A549 (cell line): Measurements from ENCODE around the gene PHYHIPL. TPM values are rescaled to one million over a fixed set of nuclear protein-coding genes. Genes with fewer than 3 reads are reported as not detected.

Experiments used
- ATAC-seq, 2 experiments: fragments of 200-7000 bp in 1 of 2; fragments of >200 bp in 1 of 2; cut with Nextera tagmentation in 1 of 2; cut with Tn5 transposase in 1 of 2; 3 replicates each; pipeline versions ENCODE4 v1.8.0 to v1.9.1; 2018 to 2020; ENCODE audit warnings: mild to moderate bottlenecking in 1 of 2, moderate library complexity in 1 of 2
- CTCF ChIA-PET: fragments of 300-600 bp; sonication (Branson Sonifier 250); formaldehyde crosslinking; extraction: SDS; loops from one replicate; lab custom pipeline; 2021; ENCODE audit warnings: antibody characterized with exemption, inconsistent platforms; lab: Yijun Ruan, JAX
- POLR2A ChIA-PET: fragments of 350-600 bp; formaldehyde crosslinking; extraction: SDS; loops from one replicate; lab custom pipeline; 2021; ENCODE audit warnings: antibody characterized with exemption, inconsistent platforms; lab: Yijun Ruan, JAX
- DNase-seq, 2 experiments: peaks; one replicate each; pipeline versions ENCODE4 v3.0.0 to v3.0.0-alpha.2; 2011 to 2016; ENCODE audit warnings: low read depth in 1 of 2, low spot score in 1 of 2
- FAIRE-seq: peaks from 2 replicates; lab custom pipeline; 2011; peaks lifted over from hg19 to GRCh38; lab: Jason Lieb, UNC
- H3K27ac ChIP-seq, 2 experiments: fragments of >200 bp; sonication (Bioruptor Twin); formaldehyde crosslinking; 3 replicates each; pipeline ENCODE4 v1.5.1; 2016 to 2017
- H3K4me1 ChIP-seq: fragments of >200 bp; sonication (Bioruptor Twin); formaldehyde crosslinking; 3 replicates; pipeline ENCODE4 v1.6.1; 2016
- H3K4me2 ChIP-seq: fragments of >200 bp; sonication (Bioruptor Twin); formaldehyde crosslinking; 3 replicates; pipeline ENCODE4 v1.6.1; 2016
- H3K4me3 ChIP-seq: fragments of >200 bp; sonication (Bioruptor Twin); formaldehyde crosslinking; 3 replicates; pipeline ENCODE4 v1.5.1; 2016
- H3K9me3 ChIP-seq: fragments of >200 bp; sonication (Bioruptor Twin); formaldehyde crosslinking; 3 replicates; pipeline ENCODE4 v1.6.1; 2016
- BHLHE40 ChIP-seq: IDR thresholded peaks from 2 replicates; pipeline ENCODE4 v1.6.1; 2012; ENCODE audit warnings: low read depth, low read length, inconsistent platforms
- CBX2 ChIP-seq: fragments of 200-600 bp; sonication (generic); IDR thresholded peaks from 2 replicates; pipeline ENCODE4 v1.6.1; 2016; ENCODE audit warnings: low read depth, mild to moderate bottlenecking, borderline replicate concordance
- EHF ChIP-seq: fragments of 250-450 bp; sonication (Bioruptor Pico); IDR thresholded peaks from 2 replicates; pipeline ENCODE4 v1.5.0; 2020; ENCODE audit warnings: mild to moderate bottlenecking
- ELK1 ChIP-seq: fragments of 150-350 bp; IDR thresholded peaks from 2 replicates; pipeline ENCODE4 v1.6.1; 2014; ENCODE audit warnings: low read depth, mild to moderate bottlenecking, low read length
- EP300 ChIP-seq, 2 experiments: fragments of >200 bp; sonication (Bioruptor Twin); formaldehyde crosslinking; IDR thresholded peaks; 2 replicates in 1 of 2; 3 replicates in 1 of 2; pipeline ENCODE4 v1.6.1; 2016 to 2017
- FOXS1 ChIP-seq: fragments of 250-450 bp; sonication (Bioruptor Pico); IDR thresholded peaks from 2 replicates; pipeline ENCODE4 v1.5.0; 2020; ENCODE audit warnings: mild to moderate bottlenecking, moderate library complexity
- HDAC2 ChIP-seq: fragments of 200-600 bp; sonication (generic); IDR thresholded peaks from 2 replicates; pipeline ENCODE4 v1.6.1; 2016
- HES2 ChIP-seq: fragments of >200 bp; sonication (Bioruptor Twin); formaldehyde crosslinking; IDR thresholded peaks from 2 replicates; pipeline ENCODE4 v1.6.1; 2016
- HOXB13 ChIP-seq: fragments of 250-450 bp; sonication (Bioruptor Pico); IDR thresholded peaks from 2 replicates; pipeline ENCODE4 v1.5.0; 2020; ENCODE audit warnings: low read depth, mild to moderate bottlenecking, moderate library complexity
- KDM1A ChIP-seq: fragments of 200-600 bp; sonication (generic); IDR thresholded peaks from 2 replicates; pipeline ENCODE4 v1.6.1; 2016; ENCODE audit warnings: low read depth, mild to moderate bottlenecking
- KDM5A ChIP-seq: fragments of 200-600 bp; sonication (generic); IDR thresholded peaks from 2 replicates; pipeline ENCODE4 v1.6.1; 2016; ENCODE audit warnings: antibody characterized with exemption, mild to moderate bottlenecking
- MAZ ChIP-seq: fragments of 150-350 bp; IDR thresholded peaks from 2 replicates; pipeline ENCODE4 v1.6.1; 2014; ENCODE audit warnings: antibody characterized with exemption, low read depth, low read length, borderline replicate concordance
- NPAS2 ChIP-seq: fragments of 250-450 bp; sonication (Bioruptor Pico); IDR thresholded peaks from 2 replicates; pipeline ENCODE4 v1.8.0; 2022; ENCODE audit warnings: mild to moderate bottlenecking, moderate library complexity, borderline replicate concordance
- PHF8 ChIP-seq: fragments of 200-600 bp; sonication (generic); IDR thresholded peaks from 2 replicates; pipeline ENCODE4 v1.6.1; 2016; ENCODE audit warnings: low read depth, mild to moderate bottlenecking, antibody characterized with exemption, moderate library complexity, borderline replicate concordance
- RCOR1 ChIP-seq: fragments of 150-350 bp; IDR thresholded peaks from 2 replicates; pipeline ENCODE4 v1.6.1; 2014; ENCODE audit warnings: antibody characterized with exemption, low read length, low read depth
- RFX5 ChIP-seq: fragments of 450-650 bp; IDR thresholded peaks from 2 replicates; pipeline ENCODE4 v1.7.1; 2014; ENCODE audit warnings: antibody characterized with exemption, mild to moderate bottlenecking, moderate library complexity
- TP53 ChIP-seq: fragments of 250-450 bp; sonication (Bioruptor Pico); IDR thresholded peaks from 2 replicates; pipeline ENCODE4 v1.5.0; 2021; ENCODE audit warnings: mild to moderate bottlenecking, moderate library complexity
- ZFP36 ChIP-seq: fragments of 450-650 bp; IDR thresholded peaks from 2 replicates; pipeline ENCODE4 v1.6.1; 2014; ENCODE audit warnings: borderline replicate concordance; ENCODE audit not compliant: partially characterized antibody
- WGBS: methylation state at CpG from one replicate; pipeline ENCODE4 v1.1.6; 2017; ENCODE audit errors: missing lambda C conversion rate; 5-methylcytosine and 5-hydroxymethylcytosine counted together
- polyA plus RNA-seq, 4 experiments: library from polyadenylated mRNA; depleted of rRNA in 3 of 4; stranded (reverse); fragments of >200 nt; fragmentation: RNase III in 1 of 4; extraction: RNeasy Plus Mini Kit Qiagen cat#74134 plus additional on column Dnase treatment in 1 of 4; gene quantifications; 2 replicates in 3 of 4; 3 replicates in 1 of 4; pipeline ENCODE4 v1.2.3, GENCODE V29; 2011 to 2017
- TF ChIP-seq, protein P1 (sequence below): fragments of 250-450 bp; sonication (Bioruptor Pico); IDR thresholded peaks from 2 replicates; pipeline ENCODE4 v1.5.0; 2020; ENCODE audit warnings: low read depth, mild to moderate bottlenecking, moderate library complexity
- TF ChIP-seq, protein P2 (sequence below): fragments of >200 bp; sonication (Bioruptor Twin); formaldehyde crosslinking; IDR thresholded peaks from 3 replicates; pipeline ENCODE4 v1.6.1; 2016
- TF ChIP-seq, protein P3 (sequence below): fragments of 450-650 bp; IDR thresholded peaks from 2 replicates; pipeline ENCODE4 v1.6.1; 2014; ENCODE audit warnings: antibody characterized with exemption
- TF ChIP-seq, protein P4 (sequence below): IDR thresholded peaks from 2 replicates; pipeline ENCODE4 v1.6.1; 2012; ENCODE audit warnings: low read depth, borderline replicate concordance

Gene PHYHIPL
- polyA plus RNA-seq, 2 of the 4 experiments (the other 2 are of a cell fraction): 0.88 to 0.97 TPM

- CTCF ChIA-PET: no interaction called here
- TF ChIP-seq BHLHE40 (no peak), HOXB13 (no peak), TP53 (CRISPR knock-in tag) (no peak), ZFP36 (no peak), EHF (CRISPR knock-in tag) (no peak), PHF8 (no peak), RFX5 (no peak)
- TF ChIP-seq, protein P1, sequence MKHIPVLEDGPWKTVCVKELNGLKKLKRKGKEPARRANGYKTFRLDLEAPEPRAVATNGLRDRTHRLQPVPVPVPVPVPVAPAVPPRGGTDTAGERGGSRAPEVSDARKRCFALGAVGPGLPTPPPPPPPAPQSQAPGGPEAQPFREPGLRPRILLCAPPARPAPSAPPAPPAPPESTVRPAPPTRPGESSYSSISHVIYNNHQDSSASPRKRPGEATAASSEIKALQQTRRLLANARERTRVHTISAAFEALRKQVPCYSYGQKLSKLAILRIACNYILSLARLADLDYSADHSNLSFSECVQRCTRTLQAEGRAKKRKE: no peak
- no peak for DNase-seq
- no peaks in the 10 kb centered on the region for H3K4me1 ChIP-seq
- ATAC-seq: no peak
- no peak overlapping the region for H3K4me3 ChIP-seq
- no peak overlapping the region for H3K27ac ChIP-seq
- no peak overlapping the region for H3K4me2 ChIP-seq
- POLR2A ChIA-PET: no interaction called here
- FAIRE-seq: no peak
- H3K9me3 ChIP-seq: no peaks in the 10 kb centered on the region
Measured at GRCh38 chr10:59272061-59272460, 95.6 kb downstream of the PHYHIPL start.

DNA sequence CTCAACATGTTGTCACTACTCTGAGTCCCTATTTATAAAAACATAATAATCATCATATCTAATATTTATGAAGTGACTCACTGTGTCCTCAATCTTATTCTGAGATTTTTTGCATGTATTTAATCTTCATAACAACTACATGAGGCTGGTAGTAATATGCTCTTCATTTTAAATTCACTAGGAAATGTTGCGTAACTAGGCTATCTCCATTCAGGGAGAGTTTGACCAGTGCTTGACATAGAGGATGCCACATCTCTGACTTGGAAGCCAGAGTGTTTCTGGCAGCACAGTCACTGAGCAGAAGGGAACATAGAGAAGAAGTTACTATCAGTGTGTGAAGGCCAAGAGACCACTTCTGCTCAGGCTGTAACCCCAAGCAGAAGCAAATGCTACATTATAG is 97.0 kb downstream of the PHYHIPL start:
- Histone ChIP-seq H3K4me3 (no peak overlapping the region), H3K4me2 (no peak overlapping the region), H3K27ac (no peak overlapping the region), H3K9me3 (no peaks in the 10 kb centered on the region), H3K4me1 (no peaks in the 10 kb centered on the region)
- FAIRE-seq: no peak
- TF ChIP-seq, protein P2, sequence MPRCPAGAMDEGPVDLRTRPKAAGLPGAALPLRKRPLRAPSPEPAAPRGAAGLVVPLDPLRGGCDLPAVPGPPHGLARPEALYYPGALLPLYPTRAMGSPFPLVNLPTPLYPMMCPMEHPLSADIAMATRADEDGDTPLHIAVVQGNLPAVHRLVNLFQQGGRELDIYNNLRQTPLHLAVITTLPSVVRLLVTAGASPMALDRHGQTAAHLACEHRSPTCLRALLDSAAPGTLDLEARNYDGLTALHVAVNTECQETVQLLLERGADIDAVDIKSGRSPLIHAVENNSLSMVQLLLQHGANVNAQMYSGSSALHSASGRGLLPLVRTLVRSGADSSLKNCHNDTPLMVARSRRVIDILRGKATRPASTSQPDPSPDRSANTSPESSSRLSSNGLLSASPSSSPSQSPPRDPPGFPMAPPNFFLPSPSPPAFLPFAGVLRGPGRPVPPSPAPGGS: no peak
- TF ChIP-seq RFX5 (no peak), NPAS2 (CRISPR knock-in tag) (no peak), BHLHE40 (no peak), FOXS1 (CRISPR knock-in tag) (no peak), ELK1 (no peak), EP300 (IDR thresholded peaks at IDR 0.05) (no peak), KDM5A (no peak), KDM1A (no peak), TP53 (CRISPR knock-in tag) (no peak), HDAC2 (no peak), RCOR1 (no peak), MAZ (no peak), HES2 (no peak), CBX2 (no peak), PHF8 (no peak)
- TF ChIP-seq, protein P3, sequence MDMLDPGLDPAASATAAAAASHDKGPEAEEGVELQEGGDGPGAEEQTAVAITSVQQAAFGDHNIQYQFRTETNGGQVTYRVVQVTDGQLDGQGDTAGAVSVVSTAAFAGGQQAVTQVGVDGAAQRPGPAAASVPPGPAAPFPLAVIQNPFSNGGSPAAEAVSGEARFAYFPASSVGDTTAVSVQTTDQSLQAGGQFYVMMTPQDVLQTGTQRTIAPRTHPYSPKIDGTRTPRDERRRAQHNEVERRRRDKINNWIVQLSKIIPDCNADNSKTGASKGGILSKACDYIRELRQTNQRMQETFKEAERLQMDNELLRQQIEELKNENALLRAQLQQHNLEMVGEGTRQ: no peak
- TF ChIP-seq, protein P4, sequence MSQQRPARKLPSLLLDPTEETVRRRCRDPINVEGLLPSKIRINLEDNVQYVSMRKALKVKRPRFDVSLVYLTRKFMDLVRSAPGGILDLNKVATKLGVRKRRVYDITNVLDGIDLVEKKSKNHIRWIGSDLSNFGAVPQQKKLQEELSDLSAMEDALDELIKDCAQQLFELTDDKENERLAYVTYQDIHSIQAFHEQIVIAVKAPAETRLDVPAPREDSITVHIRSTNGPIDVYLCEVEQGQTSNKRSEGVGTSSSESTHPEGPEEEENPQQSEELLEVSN: no peak
- POLR2A ChIA-PET: no interaction called here
- 92% methylated on average over 1 of the region's 1 CpG for WGBS
- no peak for DNase-seq
- CTCF ChIA-PET: no interaction called here
- ATAC-seq: no peak
